Left lobe of liver (tissue), 2 donors: ENCODE results near the gene ZNF32. TPM values are rescaled to one million over a fixed set of nuclear protein-coding genes. Genes with fewer than 3 reads are reported as not detected.
"Not testable (repeated sequence)": the region's sequence is repeated elsewhere in the genome, so short reads cannot be mapped to it uniquely, and the experiment has no call there.

Experiments
- ATAC-seq: fragments of 200-7000 bp; cut with Tn5 transposase; one replicate; pipeline ENCODE4 v1.9.1; 2020; ENCODE audit warnings: mild to moderate bottlenecking, moderate library complexity
- DNase-seq: peaks from one replicate; pipeline ENCODE4 v3.0.0-alpha.2; 2020; ENCODE audit warnings: low spot score
- total RNA-seq: library from RNA; stranded (reverse); gene quantifications from one replicate; pipeline ENCODE4 v1.2.1, GENCODE V29; 2021
- donor health status: DM: no; HTN: no; CAD: no; lungs with moderate emphysema.
- donor health status: DM: no; HTN: yes; CAD: no.

Gene ZNF32
- total RNA-seq, 1 donor from 2014 or later, result 14.6 TPM

- no peak for DNase-seq
- no peak for ATAC-seq
These were observed 8.1 kb downstream of the ZNF32 start for GRCh38 chr10:43640603-43641002.

DNA sequence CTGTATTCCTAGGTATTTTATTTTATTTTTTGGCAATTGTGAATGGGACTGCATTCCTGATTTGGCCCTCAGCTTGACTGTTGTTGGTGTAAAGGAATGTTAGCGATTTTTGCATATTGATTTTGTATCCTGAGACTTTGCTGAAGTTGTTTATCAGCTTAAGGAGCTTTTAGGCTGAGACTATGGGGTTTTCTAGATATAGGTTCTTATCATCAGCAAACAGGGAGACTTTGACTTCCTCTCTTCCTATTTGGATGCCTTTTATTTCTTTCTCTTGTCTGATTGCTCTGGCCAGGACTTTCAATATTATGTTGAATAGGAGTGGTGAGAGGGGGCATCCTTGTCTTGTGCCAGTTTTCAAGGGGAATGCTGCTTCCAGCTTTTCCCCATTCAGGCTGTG lies 12.9 kb downstream of the ZNF32 start:
- DNase-seq, ATAC-seq: not testable (repeated sequence)

DNA sequence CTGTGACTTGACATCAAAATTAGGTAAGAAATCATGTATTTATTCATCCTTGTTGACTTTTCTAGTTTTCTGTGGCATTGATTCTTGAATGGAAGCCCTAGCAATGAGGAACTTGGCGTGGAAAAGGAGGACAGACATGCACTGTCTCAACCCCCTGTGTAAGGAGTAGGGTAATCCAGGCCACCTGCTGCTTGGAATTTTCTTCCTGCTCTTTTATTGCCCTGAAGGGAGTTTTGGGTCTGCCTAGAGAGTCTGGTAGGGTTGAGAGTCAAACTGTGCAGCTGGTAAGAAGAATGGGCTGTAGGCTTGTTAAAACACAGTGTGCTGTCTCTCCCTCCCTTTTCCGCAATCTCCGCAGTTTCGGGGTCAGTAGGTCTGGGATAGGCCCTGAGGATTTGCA lies 19.7 kb downstream of the ZNF32 start:
- DNase-seq (no peak), ATAC-seq (no peak)

DNA sequence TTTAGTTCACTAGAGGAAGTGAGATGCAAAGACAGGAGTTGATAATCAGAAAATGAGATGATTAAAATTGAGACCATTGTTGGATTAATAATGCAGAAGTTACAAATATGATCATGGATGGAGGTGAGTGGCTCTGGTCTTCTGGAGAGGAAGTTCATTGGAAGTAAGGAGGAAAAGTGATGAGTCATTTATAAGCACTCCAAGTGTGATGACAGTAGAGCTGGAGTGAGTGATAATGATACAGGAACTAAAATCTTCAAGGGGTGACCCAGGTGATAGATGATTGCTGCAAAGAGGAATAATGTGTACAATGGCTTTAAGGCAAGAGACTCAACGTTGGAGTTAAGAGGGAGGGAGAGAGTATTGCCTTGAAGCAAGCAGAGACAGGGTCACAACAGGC lies 20.7 kb downstream of the ZNF32 start:
- no peak for ATAC-seq

GRCh38 chr10:43623351-43623750 lies 25.3 kb downstream of the ZNF32 start:
- peak; percentile 92 for ATAC-seq
- DNase-seq, result no peak

More for the DNA sequence above, 20.7 kb downstream of the ZNF32 start:
- no peak for DNase-seq

GRCh38 chr10:43622038-43622437 lies 26.6 kb downstream of the ZNF32 start:
- ATAC-seq, result no peak
- DNase-seq, result no peak

GRCh38 chr10:43619368-43619767 lies 29.3 kb downstream of the ZNF32 start:
- DNase-seq (no peak), ATAC-seq (no peak)

DNA sequence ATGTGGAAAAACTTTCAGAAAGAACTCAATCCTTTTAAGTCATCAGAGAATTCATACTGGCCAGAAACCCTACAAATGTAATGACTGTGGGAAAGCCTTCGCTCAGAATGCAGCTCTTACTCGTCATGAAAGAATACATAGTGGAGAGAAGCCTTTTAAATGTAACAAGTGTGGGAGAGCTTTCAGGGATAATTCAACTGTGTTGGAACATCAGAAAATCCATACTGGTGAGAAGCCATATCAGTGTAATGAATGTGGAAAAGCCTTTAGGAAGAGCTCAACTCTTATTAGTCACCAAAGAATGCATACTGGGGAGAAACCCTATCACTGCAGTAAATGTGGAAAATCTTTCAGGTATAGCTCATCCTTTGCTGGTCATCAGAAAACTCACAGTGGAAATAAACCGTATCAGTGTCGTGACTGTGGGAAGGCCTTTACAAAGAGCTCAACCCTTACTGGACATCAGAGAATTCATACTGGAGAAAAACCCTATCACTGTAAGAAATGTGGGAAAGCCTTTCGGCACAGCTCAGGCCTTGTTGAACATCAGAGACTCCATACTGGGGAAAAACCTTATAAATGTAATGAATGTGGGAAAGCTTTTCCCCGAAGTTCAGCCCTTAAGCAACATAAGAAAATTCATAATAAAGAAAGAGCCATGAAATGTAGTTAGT lies 31.8 kb downstream of the ZNF32 start:
- ATAC-seq, result no peak
- DNase-seq, result no peak

DNA sequence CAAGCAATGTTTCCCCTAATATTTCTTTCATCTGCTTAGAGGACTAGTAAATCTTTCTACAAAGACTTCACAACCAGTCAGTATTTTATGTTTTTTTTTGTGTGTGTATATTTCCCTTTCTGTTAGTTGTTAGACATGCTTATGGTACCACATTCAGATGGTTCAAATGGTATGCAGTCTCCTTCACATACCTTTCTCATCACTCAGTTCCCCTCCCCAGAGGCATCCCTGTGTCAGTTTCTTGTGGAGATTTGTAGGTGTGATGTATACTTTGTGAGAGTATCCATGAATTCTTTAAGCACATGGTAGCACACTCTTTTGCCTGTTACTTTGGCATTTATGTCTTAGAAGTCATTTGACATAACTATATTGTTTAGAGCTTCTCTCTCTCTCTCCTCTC lies 38.0 kb downstream of the ZNF32 start:
- DNase-seq, result no peak
- ATAC-seq, result no peak

DNA sequence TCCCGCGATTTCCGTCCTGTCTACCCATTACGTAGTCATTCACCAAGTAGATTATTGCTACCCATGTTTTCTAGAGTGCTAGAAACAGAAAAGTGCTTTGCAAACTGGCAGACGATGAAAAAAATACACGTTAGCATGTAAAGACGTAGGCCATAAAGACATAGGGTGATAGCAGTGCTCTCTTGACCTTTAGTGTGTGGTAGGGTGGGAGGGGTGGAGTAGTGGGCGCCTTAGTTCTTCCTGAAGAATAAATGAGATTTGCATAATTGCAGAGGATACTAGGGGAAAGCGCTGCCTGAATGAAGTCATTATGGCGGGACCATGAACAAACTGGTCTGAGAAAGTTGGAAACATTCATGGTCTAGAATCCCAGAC lies 41.5 kb downstream of the ZNF32 start:
- DNase-seq, result no peak
- no peak for ATAC-seq

GRCh38 chr10:43606323-43607198 lies 42.1 kb downstream of the ZNF32 start, which contains the start of gene ZNF485:
ZNF485 (plus strand) TSS chr10:43606438; CDS start chr10:43607051, 613 bp downstream.
- peak; percentile 77 for DNase-seq
- peak; percentile 98 for ATAC-seq

GRCh38 chr10:43605850-43606322 lies 42.8 kb downstream of the ZNF32 start:
- DNase-seq (no peak), ATAC-seq (peak; percentile 33)

DNA sequence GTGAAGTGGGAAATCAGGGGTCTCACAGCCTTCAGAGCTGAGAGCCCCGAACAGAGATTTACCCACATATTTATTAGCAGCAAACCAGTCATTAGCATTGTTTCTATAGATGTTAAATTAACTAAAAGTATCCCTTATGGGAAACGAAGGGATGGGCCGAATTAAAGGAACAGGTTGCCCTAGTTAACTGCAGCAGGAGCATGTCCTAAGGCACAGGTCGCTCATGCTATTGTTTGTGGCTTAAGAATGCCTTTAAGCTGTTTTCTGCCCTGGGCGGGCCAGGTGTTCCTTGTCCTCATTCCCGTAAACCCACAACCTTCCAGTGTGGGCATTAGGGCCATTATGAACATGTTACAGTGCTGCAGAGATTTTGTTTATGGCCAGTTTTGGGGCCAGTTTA lies 47.1 kb downstream of the ZNF32 start:
- ATAC-seq, DNase-seq: not testable (repeated sequence)

- no peak for ATAC-seq
- no peak for DNase-seq
These were observed 49.3 kb downstream of the ZNF32 start for GRCh38 chr10:43599333-43599732.

DNA sequence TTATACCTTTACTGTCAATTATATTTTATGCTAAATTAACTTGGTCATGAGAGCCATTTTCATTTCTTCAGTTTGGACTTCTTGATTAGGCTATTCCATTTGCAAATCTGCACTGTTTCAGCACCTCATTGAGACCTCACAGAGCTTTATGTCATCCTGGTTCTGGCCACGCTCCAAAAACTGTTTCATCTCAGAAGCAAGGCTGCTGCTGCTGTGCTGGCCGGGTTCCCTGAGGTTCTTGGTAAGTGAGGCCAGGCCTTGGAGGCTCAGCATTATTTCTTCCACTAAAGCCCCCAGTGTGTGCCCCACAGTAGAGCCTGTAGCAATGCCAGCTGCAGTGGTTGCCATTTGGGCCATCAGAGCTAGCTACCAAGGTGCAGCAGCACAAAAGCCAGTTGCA lies 50.2 kb downstream of the ZNF32 start:
- DNase-seq, result no peak
- ATAC-seq, result no peak

GRCh38 chr10:43596546-43596945 lies 52.1 kb downstream of the ZNF32 start:
- ATAC-seq, result no peak
- DNase-seq, result no peak

DNA sequence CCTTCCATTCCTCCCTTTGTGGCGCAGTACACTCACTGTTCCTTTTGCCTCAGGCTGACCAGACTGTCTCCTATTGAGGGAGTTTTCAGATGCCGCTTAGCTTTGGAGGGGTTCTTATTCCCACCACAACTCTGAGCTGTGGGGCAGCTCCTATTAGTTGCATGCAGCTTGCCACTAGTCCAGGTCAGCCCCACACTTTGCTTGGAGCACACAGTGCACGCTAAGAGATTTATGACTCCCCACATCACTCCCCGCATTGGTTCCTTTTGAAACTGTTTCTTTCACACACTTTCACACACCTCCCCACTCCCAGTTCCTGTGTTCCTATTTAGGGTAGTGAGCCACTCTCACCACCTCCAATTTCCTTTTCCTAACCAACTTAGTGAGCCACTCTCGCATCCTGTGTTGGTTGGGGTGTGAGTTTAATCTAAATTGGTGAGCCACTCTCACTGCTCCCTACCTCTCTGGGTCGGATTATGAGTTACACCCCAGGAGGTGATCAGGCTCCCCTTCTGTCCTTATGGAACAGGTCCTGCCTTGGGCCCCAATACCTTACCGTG lies 52.9 kb downstream of the ZNF32 start:
- DNase-seq, result no peak
- no peak for ATAC-seq

GRCh38 chr10:43594944-43595589 lies 53.6 kb downstream of the ZNF32 start:
- DNase-seq, result no peak
- ATAC-seq, result peak; percentile 59
